GM18907 (cell line): Measurements from ENCODE around the gene CFAP20.

ENCODE experiments used
- ATAC-seq: cut with Tn5 transposase; IDR thresholded peaks from one replicate; pipeline ENCODE4 v1.9.1; 2021; ENCODE audit warnings: mild to moderate bottlenecking, moderate library complexity; ENCODE audit not compliant: unreplicated experiment

The CFAP20 gene

DNA sequence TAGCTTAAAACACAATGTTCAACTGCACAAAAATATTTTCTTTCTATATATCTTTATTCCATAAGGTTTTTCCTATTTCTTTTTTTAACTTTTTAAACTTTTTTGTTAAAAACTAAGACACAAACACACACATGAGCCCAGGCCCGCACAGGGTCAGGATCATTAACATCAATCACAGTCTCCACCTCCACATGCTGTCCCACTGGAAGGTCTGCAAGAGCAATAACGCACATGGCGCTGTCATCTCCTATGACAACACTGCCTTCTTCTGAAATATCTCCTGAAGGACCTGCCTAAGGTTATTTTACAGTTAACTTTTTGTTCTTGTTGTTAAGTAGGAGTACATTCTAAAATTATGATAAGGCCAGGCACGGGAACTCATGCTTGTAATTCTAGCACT lies 4.1 kb downstream of the CFAP20 start:
- no peak for ATAC-seq

DNA sequence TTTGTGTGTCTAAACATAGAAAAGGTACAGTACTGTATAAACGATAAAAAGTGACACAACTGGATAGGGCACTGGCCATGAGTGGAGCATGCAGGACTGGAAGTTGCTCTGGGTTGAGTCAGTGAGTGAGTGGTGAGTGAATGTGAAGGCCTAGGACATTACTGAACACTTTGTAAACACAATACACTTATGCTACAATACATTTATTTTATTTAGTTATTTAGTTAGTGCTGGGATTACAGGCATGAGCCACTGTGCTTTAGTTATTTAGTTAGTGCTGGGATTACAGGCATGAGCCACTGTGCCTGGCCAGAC lies 4.6 kb downstream of the CFAP20 start:
- no peak for ATAC-seq

GRCh38 chr16:58123896-58124600 lies 5.1 kb downstream of the CFAP20 start:
- no peak for ATAC-seq

DNA sequence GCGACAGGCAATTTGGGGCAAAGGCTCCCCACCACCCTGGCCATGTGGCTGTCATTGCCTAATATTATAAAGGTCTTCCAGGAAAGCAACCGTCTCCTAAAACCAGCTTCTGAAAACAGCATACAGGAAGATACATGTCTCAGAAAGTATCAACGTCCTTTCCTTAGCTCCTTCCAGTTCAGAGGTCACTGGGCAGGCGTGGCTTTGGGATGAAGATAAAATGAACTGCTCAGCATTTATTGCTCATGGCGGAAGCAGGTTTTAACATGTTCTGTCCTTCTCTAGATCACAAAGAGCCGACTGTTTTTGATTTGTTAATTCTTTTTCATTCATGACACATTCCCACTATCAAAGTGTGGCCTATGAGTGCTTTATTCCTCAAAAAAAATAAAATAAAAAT lies 8.0 kb downstream of the CFAP20 start:
- ATAC-seq: no peak

- ATAC-seq: no peak
These were observed 8.9 kb downstream of the CFAP20 start for GRCh38 chr16:58120234-58120633.

DNA sequence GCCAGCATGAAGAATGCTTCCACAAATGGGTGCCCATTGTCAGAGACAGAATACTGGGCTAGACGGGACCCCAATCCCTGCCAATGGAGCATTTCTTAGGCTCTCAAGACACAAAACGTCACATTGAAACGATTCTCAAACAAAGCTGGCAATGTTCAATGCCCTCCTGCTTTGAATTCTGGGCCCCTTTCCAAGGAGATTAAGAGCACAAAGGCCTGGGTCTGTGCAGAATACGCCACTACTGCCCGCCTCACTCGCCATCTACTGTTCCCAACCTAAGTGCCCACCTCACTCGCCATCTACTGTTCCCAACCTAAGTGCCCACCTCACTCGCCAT lies 9.7 kb downstream of the CFAP20 start:
- no peak for ATAC-seq

- ATAC-seq: no peak
These were observed 10.2 kb downstream of the CFAP20 start for GRCh38 chr16:58118801-58119508.

- no peak for ATAC-seq
These were observed 12.7 kb downstream of the CFAP20 start for GRCh38 chr16:58116529-58116928.

DNA sequence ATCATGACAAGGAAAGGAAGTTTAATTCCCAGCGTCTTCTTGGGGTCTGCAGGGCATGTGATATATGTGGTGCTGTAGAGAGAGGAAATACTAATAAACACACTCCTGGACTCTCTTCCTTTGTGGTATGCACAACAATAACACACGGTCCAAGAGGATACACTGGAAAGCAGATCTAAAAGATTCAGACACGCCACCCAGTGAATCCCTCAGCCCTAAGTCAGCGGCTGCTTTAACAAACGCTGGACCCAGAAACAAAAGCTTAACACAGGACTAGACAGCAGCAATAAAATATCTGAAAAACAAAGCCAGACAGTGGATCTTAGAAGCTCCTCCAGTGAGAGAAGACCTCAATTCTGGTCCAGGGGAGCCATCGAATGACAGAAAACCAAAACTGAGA lies 13.1 kb downstream of the CFAP20 start:
- no peak for ATAC-seq

DNA sequence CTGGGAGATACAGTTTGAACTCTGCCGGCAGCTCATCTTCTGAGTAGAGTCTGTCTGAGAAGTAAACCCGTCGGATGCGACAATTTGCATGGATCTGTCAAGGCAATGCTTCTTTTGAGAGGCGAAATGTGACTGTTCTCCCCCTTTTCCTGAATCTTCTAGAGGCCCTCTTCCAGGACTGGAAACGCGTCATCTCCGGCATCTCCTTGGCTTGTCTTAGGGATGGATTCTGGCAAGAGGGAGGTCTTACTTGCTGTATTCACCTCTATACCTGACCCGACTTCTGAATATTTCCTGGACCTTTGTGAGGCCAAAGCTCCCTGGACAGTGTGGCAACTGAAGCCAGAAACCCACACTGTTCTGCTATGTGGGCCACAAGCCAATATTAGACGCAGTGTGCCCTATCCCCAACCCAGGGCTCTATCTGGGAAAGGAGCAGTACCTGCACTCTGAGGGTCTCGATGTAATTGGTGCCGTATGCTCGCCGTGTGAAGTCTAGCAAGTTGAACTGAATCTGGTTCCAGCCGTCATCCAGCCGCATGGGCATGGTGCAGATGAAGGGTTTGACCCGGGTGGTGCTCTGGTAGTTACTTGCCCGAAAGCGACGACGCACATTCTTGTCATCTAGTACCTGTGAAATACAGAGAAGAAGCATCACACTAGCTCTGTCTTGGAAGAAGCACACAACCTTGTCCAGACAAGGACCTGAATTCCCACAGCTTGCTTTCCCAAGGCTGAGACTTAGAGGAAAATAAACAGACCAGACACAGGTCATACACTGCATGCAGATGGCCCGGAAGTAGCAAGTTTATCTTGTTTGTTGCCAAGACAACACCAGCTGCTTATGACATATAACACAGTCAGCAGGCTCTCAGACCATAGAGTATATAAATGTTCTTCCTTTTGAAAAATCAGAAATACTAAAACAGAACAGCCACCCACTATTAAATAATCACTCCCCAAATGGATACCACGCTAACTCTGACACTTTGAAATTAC lies 14.1 kb downstream of the CFAP20 start:
- ATAC-seq: no peak

GRCh38 chr16:58111302-58111627 lies 17.9 kb downstream of the CFAP20 start:
- ATAC-seq: no peak

DNA sequence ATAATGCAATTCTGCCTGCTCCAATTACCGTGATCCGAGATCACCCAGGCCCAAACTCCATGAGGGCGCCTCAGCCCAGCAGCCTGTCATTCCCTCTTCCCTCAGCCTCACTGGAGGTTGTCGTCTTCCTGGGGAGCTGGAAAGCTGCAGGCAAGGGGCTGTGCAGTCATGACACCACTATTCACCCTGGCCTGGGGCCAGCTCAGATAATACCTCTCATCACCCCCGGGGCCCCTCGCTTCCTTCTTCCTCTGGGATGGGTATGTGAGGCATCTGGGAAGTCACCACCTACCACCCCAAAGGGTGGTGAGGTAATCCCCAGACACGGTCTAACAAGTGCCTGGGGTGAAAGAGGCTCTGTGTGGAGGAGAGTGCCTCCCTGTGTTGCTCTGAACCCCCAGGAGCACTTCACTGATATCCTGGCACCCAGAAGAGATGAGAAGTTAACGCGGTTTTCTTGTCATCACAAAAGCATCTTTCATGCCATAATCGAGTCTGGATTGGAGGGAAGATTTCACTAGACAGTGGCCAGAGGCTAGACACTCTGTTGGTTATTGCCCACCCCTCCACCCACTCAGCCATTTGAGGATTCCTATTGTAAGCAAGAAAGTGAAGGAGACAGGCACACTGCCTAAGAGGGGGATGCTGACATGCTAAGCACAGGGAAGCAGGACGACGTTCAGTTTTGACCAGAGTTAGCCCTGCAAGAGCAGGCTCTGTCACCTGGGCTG lies 18.4 kb downstream of the CFAP20 start:
- ATAC-seq: no peak

DNA sequence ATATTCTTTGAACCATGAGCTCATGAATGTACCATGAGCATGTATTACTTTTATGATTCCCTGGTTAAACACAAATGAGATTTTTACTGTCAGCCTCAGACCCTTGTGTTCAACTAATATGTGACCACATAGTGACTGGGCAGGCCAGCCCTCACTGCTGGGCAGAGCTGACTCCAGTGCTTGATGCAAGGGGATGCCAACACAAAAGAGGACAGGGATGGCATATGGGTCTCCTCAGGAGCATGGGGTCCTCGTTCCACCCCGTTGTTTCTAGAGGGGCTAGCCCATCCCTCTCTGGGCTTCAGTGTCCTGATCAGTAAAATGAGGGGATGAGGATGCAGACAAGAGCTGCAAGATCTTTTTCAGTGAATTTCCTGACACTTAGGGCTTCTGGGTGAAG lies 19.3 kb downstream of the CFAP20 start:
- ATAC-seq: no peak

DNA sequence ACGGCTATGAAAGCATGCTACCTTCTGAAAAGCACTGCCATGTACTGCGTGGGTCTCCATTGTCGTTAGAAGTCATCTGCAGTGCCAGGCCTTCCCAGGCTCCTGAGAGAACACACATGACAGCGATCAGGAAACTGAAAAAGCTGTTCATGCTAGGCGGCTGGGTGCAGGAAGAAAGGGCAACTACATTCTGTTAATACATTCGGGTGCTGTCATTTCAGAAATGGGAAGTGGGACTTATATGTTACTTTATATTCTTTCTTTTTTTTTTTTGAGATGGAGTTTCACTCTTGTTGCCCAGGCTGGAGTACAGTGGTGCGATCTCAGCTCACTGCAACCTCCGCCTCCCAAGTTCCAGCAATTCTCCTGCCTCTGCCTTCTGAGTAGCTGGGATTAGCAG lies 19.9 kb downstream of the CFAP20 start:
- peak; percentile 64 for ATAC-seq

DNA sequence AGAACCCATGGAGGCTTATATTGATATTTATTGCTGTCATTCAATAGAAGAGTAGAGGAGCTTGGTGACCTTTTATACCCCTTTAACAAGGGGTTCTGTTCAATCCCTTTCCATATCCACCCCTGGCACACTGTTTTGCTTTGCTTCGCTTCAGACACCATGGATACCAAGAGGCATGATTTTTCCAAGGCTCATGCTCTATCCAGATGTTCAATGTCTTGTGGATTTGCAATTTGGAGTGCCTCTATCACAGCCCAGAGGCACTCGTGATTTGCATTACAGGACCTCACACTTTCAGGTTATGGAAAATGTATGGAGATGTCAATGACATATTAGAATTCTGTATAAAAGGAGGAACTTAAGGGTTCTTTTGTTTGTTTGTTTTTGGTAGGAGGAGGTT lies 21.5 kb downstream of the CFAP20 start:
- no peak for ATAC-seq

- no peak for ATAC-seq
These were observed 22.0 kb downstream of the CFAP20 start for GRCh38 chr16:58107228-58107627.

GRCh38 chr16:58105631-58106030 lies 23.6 kb downstream of the CFAP20 start:
- ATAC-seq: no peak

- ATAC-seq: peak; percentile 92
These were observed 26.4 kb downstream of the CFAP20 start for GRCh38 chr16:58102665-58103392.

DNA sequence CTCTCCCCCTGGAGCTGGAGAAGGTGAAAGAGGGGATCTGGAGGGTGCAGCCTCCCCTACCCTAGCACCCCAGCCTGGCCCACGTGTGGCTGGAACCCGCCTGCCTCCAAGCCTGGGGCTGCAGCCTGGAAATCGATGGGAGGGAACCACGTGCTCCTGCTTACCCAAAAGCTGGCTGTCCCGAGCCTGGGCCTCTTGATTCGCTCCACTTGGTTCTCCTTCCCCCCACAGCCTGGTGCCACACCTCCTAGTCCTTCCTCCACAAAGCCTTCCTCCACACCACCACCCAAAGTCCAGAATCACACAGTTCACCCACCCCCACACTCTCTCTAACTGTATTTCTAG lies 29.3 kb downstream of the CFAP20 start:
- no peak for ATAC-seq

DNA sequence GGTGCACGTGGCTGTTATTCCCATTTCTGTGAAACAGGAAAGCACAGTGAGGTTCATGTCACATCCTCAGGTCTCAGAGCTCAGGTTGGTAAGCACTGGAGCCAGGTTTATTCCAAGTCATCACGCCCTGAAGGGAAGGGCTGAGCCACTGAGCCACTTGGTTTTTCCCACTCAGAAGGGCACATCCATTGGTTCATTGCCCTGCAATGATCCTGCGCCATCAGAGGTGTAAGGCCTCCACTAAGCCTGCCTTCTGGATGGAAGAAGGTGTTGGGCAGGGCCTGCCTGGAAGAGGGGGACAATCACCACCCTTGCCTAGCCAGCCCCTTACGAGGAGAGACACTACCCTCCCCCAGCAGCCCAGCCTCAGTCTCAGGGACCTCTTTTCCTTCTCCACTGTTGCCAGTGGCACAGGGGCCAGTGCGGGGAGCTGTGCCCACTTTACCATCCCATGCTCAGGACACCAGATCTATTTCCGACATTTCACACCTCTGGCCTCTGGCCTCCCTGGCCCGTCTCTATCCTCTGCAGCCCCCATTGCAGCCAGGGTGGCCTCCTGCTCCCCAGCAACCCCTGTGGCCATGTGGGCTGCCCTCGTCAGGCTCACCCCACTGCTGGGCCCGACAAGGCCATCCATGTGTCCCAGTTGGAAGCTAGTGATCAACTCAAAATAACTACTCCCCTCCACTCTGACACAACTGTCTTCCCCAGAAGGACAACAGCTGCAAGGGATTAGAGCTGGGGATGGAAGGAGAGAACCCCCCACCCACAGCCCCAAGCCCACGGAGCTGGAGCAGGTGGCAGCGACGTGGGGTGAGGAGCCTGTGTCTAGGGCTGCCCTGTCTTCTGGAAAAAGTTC lies 29.9 kb downstream of the CFAP20 start:
- ATAC-seq: no peak
